B cell (primary cell): Measurements from ENCODE around the gene PPP4R1. TPM values are rescaled to one million over a fixed set of nuclear protein-coding genes. Genes with fewer than 3 reads are reported as not detected.

ENCODE experiments used
- ATAC-seq: fragments of 200-7000 bp; cut with Tn5 transposase; one replicate; pipeline ENCODE4 v1.10.0; 2021; ENCODE audit warnings: low read depth, mild to moderate bottlenecking, moderate number of reproducible peaks, moderate library complexity
- CTCF ChIA-PET: fragments of 350-600 bp; sonication (Branson Sonifier 250); formaldehyde crosslinking; loops from one replicate; lab custom pipeline; 2021; ENCODE audit warnings: antibody characterized with exemption, inconsistent platforms; lab: Charles Lee
- POLR2A ChIA-PET: fragments of 350-600 bp; sonication (Branson Sonifier 250); formaldehyde crosslinking; loops from one replicate; lab custom pipeline; 2021; ENCODE audit warnings: antibody characterized with exemption; lab: Charles Lee
- DNase-seq: peaks from one replicate; pipeline ENCODE4 v3.0.0; 2013
- H2AFZ ChIP-seq: 2 replicates; pipeline ENCODE4 v1.6.1; 2012; ENCODE audit warnings: mild to moderate bottlenecking, low read depth, low read length; ENCODE audit not compliant: insufficient read depth, poor library complexity, severe bottlenecking
- H3K27ac ChIP-seq, 2 donors: 1 replicate in 1 of 2; 2 replicates in 1 of 2; pipeline ENCODE4 v1.5.1; 2012 to 2013; ENCODE audit warnings: low read length in 2 of 2, mild to moderate bottlenecking in 2 of 2, moderate library complexity in 1 of 2
- H3K27me3 ChIP-seq, 4 experiments: fragments of 200-600 bp in 1 of 4; sonication (generic) in 1 of 4; replicated peaks in 1 of 4; 1 replicate in 2 of 4; 2 replicates in 2 of 4; pipeline versions ENCODE4 v1.6.1 to v1.7.0; 2013 to 2016; ENCODE audit warnings: low read length in 3 of 4, mild to moderate bottlenecking in 2 of 4, mixed read lengths in 1 of 4, moderate library complexity in 1 of 4; ENCODE audit not compliant: insufficient read depth in 4 of 4, control insufficient read depth in 3 of 4; ENCODE audit errors: control extremely low read depth in 1 of 4
- H3K36me3 ChIP-seq, 2 experiments: replicated peaks in 1 of 2; 1 replicate in 1 of 2; 2 replicates in 1 of 2; pipeline versions ENCODE4 v1.6.1 to v1.7.1; 2013; ENCODE audit warnings: low read length in 1 of 2; ENCODE audit not compliant: insufficient read depth in 2 of 2, control insufficient read depth in 1 of 2; ENCODE audit errors: control extremely low read depth in 1 of 2, extremely low read depth in 1 of 2
- H3K4me1 ChIP-seq, 2 donors: fragments of 200-600 bp in 1 of 2; sonication (generic) in 1 of 2; 1 replicate in 1 of 2; 2 replicates in 1 of 2; pipeline versions ENCODE4 v1.5.1 to v1.6.1; 2013 to 2017; ENCODE audit warnings: low read length in 2 of 2; ENCODE audit not compliant: control insufficient read depth in 2 of 2, insufficient read depth in 2 of 2
- H3K4me2 ChIP-seq: replicated peaks from 2 replicates; pipeline ENCODE3; 2012; ENCODE audit warnings: mild to moderate bottlenecking, low read depth, low read length; ENCODE audit not compliant: poor library complexity, severe bottlenecking
- H3K4me3 ChIP-seq, 5 experiments: fragments of 200-600 bp in 1 of 5; sonication (generic) in 1 of 5; 1 replicate in 3 of 5; 2 replicates in 2 of 5; pipeline versions ENCODE4 v1.5.1 to v1.7.0; 2011 to 2016; ENCODE audit warnings: low read length in 4 of 5, mild to moderate bottlenecking in 4 of 5, low read depth in 2 of 5, control low read depth in 1 of 5, moderate library complexity in 1 of 5; ENCODE audit not compliant: insufficient read depth in 1 of 5; ENCODE audit errors: control extremely low read depth in 1 of 5, extremely low read depth in 1 of 5
- H3K79me2 ChIP-seq: fragments of 200-600 bp; sonication (generic); one replicate; pipeline ENCODE4 v1.6.0; 2016; ENCODE audit warnings: low read length; ENCODE audit not compliant: control insufficient read depth, insufficient read depth
- H3K9ac ChIP-seq: fragments of 200-600 bp; sonication (generic); 2 replicates; pipeline ENCODE4 v1.6.1; 2017; ENCODE audit warnings: mild to moderate bottlenecking, low read length, moderate library complexity
- H3K9me3 ChIP-seq, 3 donors: one replicate each; pipeline versions ENCODE4 v1.6.1 to v1.7.1; 2013; ENCODE audit warnings: low read length in 2 of 3; ENCODE audit not compliant: control insufficient read depth in 2 of 3, insufficient read depth in 1 of 3; ENCODE audit errors: control extremely low read depth in 1 of 3
- H4K20me1 ChIP-seq: 2 replicates; pipeline ENCODE4 v1.6.0; 2012; ENCODE audit warnings: mild to moderate bottlenecking, low read length; ENCODE audit not compliant: insufficient read depth, control insufficient read depth, poor library complexity, severe bottlenecking
- H3K27ac Mint-ChIP-seq: one replicate; pipeline ENCODE4 v1.8.0; 2021; ENCODE audit warnings: mixed read lengths
- H3K27me3 Mint-ChIP-seq: one replicate; pipeline ENCODE4 v1.8.0; 2021; ENCODE audit warnings: mixed read lengths
- H3K4me1 Mint-ChIP-seq: one replicate; pipeline ENCODE4 v1.8.0; 2021; ENCODE audit warnings: mixed read lengths
- H3K4me3 Mint-ChIP-seq: one replicate; pipeline ENCODE4 v1.8.0; 2021; ENCODE audit warnings: mixed read lengths
- H3K9me3 Mint-ChIP-seq: one replicate; pipeline ENCODE4 v1.8.0; 2022; ENCODE audit warnings: mixed read lengths; ENCODE audit not compliant: insufficient read depth
- CTCF ChIP-seq: fragments of 200-600 bp; IDR thresholded peaks from one replicate; pipeline ENCODE4 v1.8.0; 2022; ENCODE audit warnings: antibody characterized with exemption, mild to moderate bottlenecking
- EZH2 ChIP-seq: IDR thresholded peaks from 2 replicates; pipeline ENCODE4 v1.6.1; 2012; ENCODE audit warnings: borderline replicate concordance, low read depth, mild to moderate bottlenecking, moderate library complexity, low read length; ENCODE audit not compliant: insufficient read depth, poor library complexity, severe bottlenecking
- whole genome bisulfite sequencing: methylation state at CpG from one replicate; pipeline ENCODE4 v1.1.5; 2013; ENCODE audit warnings: missing lambda C conversion rate; ENCODE audit not compliant: insufficient coverage; 5-methylcytosine and 5-hydroxymethylcytosine counted together
- intact Hi-C: fragments of 100-400 bp; cut with micrococcal nuclease; formaldehyde crosslinking; loops from one replicate; pipeline ENCODE4 v1.10.0; 2022
- polyA plus RNA-seq: library from polyadenylated mRNA; depleted of rRNA; stranded (reverse); fragments of >200 nt; gene quantifications from 2 replicates; pipeline ENCODE4 v1.2.3, GENCODE V29; 2012
- total RNA-seq, 2 donors: library from RNA; stranded (reverse); fragments of 120-200 nt in 1 of 2; gene quantifications; 1 replicate in 1 of 2; 2 replicates in 1 of 2; pipeline versions ENCODE4 v1.2.3 to v1.2.4, GENCODE V29; 2013 to 2022

Gene PPP4R1
- total and polyA plus RNA-seq, 2 donors (not counting 1 experiment from before 2014, with no cell fraction given) = 33.4 to 57.1 TPM

DNA sequence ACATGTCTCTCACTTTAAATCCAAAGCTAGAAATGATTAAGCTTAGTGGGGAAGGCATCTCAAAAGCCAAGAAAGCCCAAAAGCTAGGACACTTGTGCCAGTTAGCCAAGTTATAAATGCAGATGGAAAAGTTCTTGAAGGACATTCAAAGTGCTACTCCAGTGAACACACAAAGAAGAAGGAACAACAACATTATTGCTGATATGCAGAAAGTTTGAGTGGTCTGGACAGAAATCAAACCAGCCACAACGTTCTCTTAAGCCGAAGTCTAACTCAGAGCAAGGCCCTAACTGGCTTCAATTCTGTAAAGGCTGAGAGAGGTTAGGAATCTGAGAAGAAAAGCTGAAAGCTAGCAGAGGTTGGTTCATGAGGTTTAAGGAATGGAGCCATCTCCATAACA, 49.0 kb downstream of the PPP4R1 start:
- no peaks in the 10 kb centered on the region for H3K4me1 Mint-ChIP-seq
- DNase-seq (no peak), ATAC-seq (no peak)
- no peak overlapping the region for H3K4me3 Mint-ChIP-seq
- no peak overlapping the region for H3K27ac Mint-ChIP-seq
- H3K36me3 ChIP-seq = peaks cover 4 to 26% of the 10 kb centered on the region in 2 experiments
- H3K9me3 ChIP-seq = no peaks in the 10 kb centered on the region
- H3K9me3 Mint-ChIP-seq = no peaks in the 10 kb centered on the region
- no peaks in the 10 kb centered on the region for H4K20me1 ChIP-seq
- H3K27me3 ChIP-seq = no peaks in the 10 kb centered on the region
- ChIA-PET POLR2A (no interaction called here), CTCF (interaction anchor here (0.6 to 2.0 kb wide), 4 partner anchors 9 to 1286 kb away, joined by 3 to 8 read pairs (median 3); no protein-coding TSS in a partner anchor)
- no peaks in the 10 kb centered on the region for H3K4me1 ChIP-seq
- H3K27me3 Mint-ChIP-seq = no peaks in the 10 kb centered on the region
- no peak overlapping the region for H3K4me2 ChIP-seq
- no peaks in the 10 kb centered on the region for H3K79me2 ChIP-seq
- no peak for TF ChIP-seq EZH2
- TF ChIP-seq CTCF = no peak
- intact Hi-C loops = no loop called here
- H3K4me3 ChIP-seq = no peak overlapping the region
- 100% methylated on average over 1 of the region's 2 CpGs for WGBS
- H3K27ac ChIP-seq = no peak overlapping the region
- H2AFZ ChIP-seq = no peak overlapping the region
- H3K9ac ChIP-seq = no peak overlapping the region

DNA sequence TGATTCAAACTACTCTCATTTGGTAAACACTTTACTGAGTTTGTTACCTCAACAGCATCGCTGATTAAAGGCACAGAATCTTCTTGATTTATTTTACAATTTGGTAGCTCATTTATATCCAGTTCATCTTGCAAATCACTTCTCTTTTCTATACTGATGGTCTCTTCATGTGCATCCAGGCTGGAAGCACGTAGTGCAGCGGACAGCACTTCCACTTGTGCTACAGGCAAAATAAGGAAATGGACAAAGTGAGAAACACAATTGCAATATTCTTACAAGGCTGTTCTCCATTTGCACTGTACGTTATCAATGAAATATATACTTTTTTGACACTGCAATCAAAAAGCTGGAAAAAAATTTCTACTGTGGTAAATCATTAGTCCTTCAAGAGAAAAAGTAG, 51.0 kb downstream of the PPP4R1 start:
- ATAC-seq (no peak), DNase-seq (no peak)
- WGBS = 100% methylated on average over 1 of the region's 4 CpGs
- ChIA-PET POLR2A (no interaction called here), CTCF (interaction anchor here (0.7 kb wide), 1 partner anchor 12 kb away, joined by 3 read pairs; no protein-coding TSS in a partner anchor)
- Mint-ChIP-seq H3K4me1 (no peaks in the 10 kb centered on the region), H3K4me3 (no peak overlapping the region), H3K27ac (no peak overlapping the region), H3K9me3 (no peaks in the 10 kb centered on the region), H3K27me3 (no peaks in the 10 kb centered on the region)
- Histone ChIP-seq H3K4me1 (no peaks in the 10 kb centered on the region), H3K9ac (no peak overlapping the region), H3K36me3 (peaks cover 7 to 32% of the 10 kb centered on the region in 2 experiments), H3K9me3 (no peaks in the 10 kb centered on the region), H3K4me2 (no peak overlapping the region), H4K20me1 (no peaks in the 10 kb centered on the region), H3K4me3 (no peak overlapping the region), H3K27me3 (no peaks in the 10 kb centered on the region), H2AFZ (no peak overlapping the region), H3K79me2 (no peaks in the 10 kb centered on the region), H3K27ac (no peak overlapping the region)
- intact Hi-C loops = no loop called here
- TF ChIP-seq EZH2 (no peak), CTCF (no peak)
